CD4-positive, alpha-beta T cell treated with Interleukin-2 at 100 ng/mL for 4 hours (primary cell): ENCODE results near the gene EXOC4.

Experiments used
- DNase-seq: peaks from one replicate; pipeline ENCODE4 v3.0.0-alpha.2; 2020; ENCODE audit warnings: low spot score

EXOC4 gene

GRCh38 chr7:133709036-133709880 is 456.4 kb downstream of the EXOC4 start:
- no peak for DNase-seq

- DNase-seq, result no peak
These were observed 459.7 kb downstream of the EXOC4 start for GRCh38 chr7:133712544-133712943.

- no peak for DNase-seq
These were observed 461.8 kb downstream of the EXOC4 start for GRCh38 chr7:133714654-133715053.

- DNase-seq, result no peak
These were observed 465.3 kb downstream of the EXOC4 start for GRCh38 chr7:133718131-133718530.

- DNase-seq, result no peak
These were observed 470.2 kb downstream of the EXOC4 start for GRCh38 chr7:133723044-133723443.

- no peak for DNase-seq
These were observed 471.3 kb downstream of the EXOC4 start for GRCh38 chr7:133724148-133724547.

GRCh38 chr7:133724694-133725093 is 471.8 kb downstream of the EXOC4 start:
- no peak for DNase-seq

- no peak for DNase-seq
These were observed 474.8 kb downstream of the EXOC4 start for GRCh38 chr7:133727476-133728214.

GRCh38 chr7:133730360-133730759 is 477.5 kb downstream of the EXOC4 start:
- DNase-seq, result no peak

- no peak for DNase-seq
These were observed 480.5 kb downstream of the EXOC4 start for GRCh38 chr7:133733401-133733800.

GRCh38 chr7:133735222-133735621 is 482.3 kb downstream of the EXOC4 start:
- DNase-seq, result no peak

- DNase-seq, result no peak
These were observed 486.9 kb downstream of the EXOC4 start for GRCh38 chr7:133739817-133740216.

GRCh38 chr7:133741078-133741477 is 488.2 kb downstream of the EXOC4 start:
- DNase-seq, result no peak

- DNase-seq, result no peak
These were observed 488.8 kb downstream of the EXOC4 start for GRCh38 chr7:133741703-133742102.

- no peak for DNase-seq
These were observed 490.0 kb downstream of the EXOC4 start for GRCh38 chr7:133742709-133743538.

- no peak for DNase-seq
These were observed 491.6 kb downstream of the EXOC4 start for GRCh38 chr7:133744451-133744850.

- DNase-seq, result no peak
These were observed 493.4 kb downstream of the EXOC4 start for GRCh38 chr7:133746305-133746704.

GRCh38 chr7:133746847-133747246 is 494.0 kb downstream of the EXOC4 start:
- no peak for DNase-seq

GRCh38 chr7:133748443-133749407 is 495.8 kb downstream of the EXOC4 start:
- DNase-seq, result no peak

GRCh38 chr7:133750287-133750686 is 497.4 kb downstream of the EXOC4 start:
- DNase-seq, result no peak

- DNase-seq, result no peak
These were observed 498.2 kb downstream of the EXOC4 start for GRCh38 chr7:133751079-133751478.
